ENCODE measurements around the gene PRRT2. TPM values are rescaled to one million over a fixed set of nuclear protein-coding genes. Genes with fewer than 3 reads are reported as not detected.
A peak's percentile ranks its signal among the peaks of the same experiment; 100 is the strongest.
"Not testable (repeated sequence)": the region's sequence is repeated elsewhere in the genome, so short reads cannot be mapped to it uniquely, and the experiment has no call there.

The PRRT2 gene
- polyA plus RNA-seq, 2 of the 4 experiments (the other 2 are of a cell fraction): 0.25 to 0.44 TPM

DNA sequence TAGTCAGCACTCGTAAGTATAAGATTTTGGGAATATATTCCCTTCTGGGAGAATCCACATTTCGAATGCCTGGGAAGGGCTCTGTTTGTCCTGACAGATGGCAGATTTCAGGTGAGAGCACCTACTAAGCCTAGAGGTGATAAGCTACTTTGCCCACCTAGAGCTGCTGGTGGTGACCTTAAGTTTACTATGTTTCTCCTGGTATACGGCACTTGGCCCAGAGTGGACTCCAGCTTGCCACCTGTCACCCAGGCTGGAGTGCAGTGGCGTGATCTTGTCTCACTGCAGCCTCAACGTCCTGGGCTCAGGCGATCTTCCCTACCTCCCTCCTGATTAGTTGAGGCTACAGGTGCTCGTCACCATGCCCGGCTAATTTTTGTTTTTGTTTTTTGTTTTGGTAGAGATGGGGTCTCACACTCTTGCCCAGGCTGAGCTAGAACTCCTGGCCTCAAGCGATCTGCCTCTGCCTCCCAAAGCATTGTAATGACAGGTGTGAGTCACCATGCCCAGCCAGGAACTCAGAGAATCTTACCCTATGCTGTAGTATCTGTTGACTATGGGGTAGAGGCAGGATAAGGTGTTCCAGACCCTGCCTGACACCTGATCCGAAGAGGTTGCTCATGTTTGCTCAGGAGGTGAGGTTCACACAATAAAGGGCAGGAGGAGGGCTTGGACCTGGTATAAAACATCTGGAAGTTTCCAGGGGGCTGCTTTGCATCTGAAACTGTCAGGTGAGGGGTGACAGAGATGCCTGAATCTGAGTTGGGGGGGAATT lies 34.2 kb upstream of the PRRT2 start, which contains the start of gene ZG16:
ZG16 (plus strand) TSS at position 681 of the 775 bp plus-strand sequence. CDS start 1,011 bp downstream, outside the sequence.
- DNase-seq (ENCODE audit: low read depth in 1 of 2, low spot score in 1 of 2) (no peak), FAIRE-seq (no peak), ATAC-seq (no peak)
- TF ChIP-seq, protein P1, sequence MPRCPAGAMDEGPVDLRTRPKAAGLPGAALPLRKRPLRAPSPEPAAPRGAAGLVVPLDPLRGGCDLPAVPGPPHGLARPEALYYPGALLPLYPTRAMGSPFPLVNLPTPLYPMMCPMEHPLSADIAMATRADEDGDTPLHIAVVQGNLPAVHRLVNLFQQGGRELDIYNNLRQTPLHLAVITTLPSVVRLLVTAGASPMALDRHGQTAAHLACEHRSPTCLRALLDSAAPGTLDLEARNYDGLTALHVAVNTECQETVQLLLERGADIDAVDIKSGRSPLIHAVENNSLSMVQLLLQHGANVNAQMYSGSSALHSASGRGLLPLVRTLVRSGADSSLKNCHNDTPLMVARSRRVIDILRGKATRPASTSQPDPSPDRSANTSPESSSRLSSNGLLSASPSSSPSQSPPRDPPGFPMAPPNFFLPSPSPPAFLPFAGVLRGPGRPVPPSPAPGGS (IDR thresholded peaks at IDR 0.05): no peak
- no peak for TF ChIP-seq GATA3 (IDR thresholded peaks at IDR 0.05; ENCODE audit: borderline replicate concordance)
- no peak for TF ChIP-seq BHLHE40 (IDR thresholded peaks at IDR 0.05; ENCODE audit: low read depth, low read length)
- TF ChIP-seq NFE2L2 (conservative IDR thresholded peaks at IDR 0.05; ENCODE audit: low read length): no peak
- TF ChIP-seq NR3C1 (IDR thresholded peaks at IDR 0.05): no peak
- no peak for TF ChIP-seq SMC3 (IDR thresholded peaks at IDR 0.05)
- TF ChIP-seq EP300 (IDR thresholded peaks at IDR 0.05): no peak
- TF ChIP-seq RFX5 (IDR thresholded peaks at IDR 0.05): no peak
- TF ChIP-seq KDM5A (IDR thresholded peaks at IDR 0.05): no peak
- no peak for TF ChIP-seq RNF2 (IDR thresholded peaks at IDR 0.05; ENCODE audit: borderline replicate concordance, low read depth)
- no peak for TF ChIP-seq RARB (CRISPR knock-in tag; IDR thresholded peaks at IDR 0.05)
- TF ChIP-seq ZNF302 (CRISPR knock-in tag; IDR thresholded peaks at IDR 0.05): no peak
- TF ChIP-seq MAFK (IDR thresholded peaks at IDR 0.05; ENCODE audit: partially characterized antibody): no peak
- TF ChIP-seq, protein P2, sequence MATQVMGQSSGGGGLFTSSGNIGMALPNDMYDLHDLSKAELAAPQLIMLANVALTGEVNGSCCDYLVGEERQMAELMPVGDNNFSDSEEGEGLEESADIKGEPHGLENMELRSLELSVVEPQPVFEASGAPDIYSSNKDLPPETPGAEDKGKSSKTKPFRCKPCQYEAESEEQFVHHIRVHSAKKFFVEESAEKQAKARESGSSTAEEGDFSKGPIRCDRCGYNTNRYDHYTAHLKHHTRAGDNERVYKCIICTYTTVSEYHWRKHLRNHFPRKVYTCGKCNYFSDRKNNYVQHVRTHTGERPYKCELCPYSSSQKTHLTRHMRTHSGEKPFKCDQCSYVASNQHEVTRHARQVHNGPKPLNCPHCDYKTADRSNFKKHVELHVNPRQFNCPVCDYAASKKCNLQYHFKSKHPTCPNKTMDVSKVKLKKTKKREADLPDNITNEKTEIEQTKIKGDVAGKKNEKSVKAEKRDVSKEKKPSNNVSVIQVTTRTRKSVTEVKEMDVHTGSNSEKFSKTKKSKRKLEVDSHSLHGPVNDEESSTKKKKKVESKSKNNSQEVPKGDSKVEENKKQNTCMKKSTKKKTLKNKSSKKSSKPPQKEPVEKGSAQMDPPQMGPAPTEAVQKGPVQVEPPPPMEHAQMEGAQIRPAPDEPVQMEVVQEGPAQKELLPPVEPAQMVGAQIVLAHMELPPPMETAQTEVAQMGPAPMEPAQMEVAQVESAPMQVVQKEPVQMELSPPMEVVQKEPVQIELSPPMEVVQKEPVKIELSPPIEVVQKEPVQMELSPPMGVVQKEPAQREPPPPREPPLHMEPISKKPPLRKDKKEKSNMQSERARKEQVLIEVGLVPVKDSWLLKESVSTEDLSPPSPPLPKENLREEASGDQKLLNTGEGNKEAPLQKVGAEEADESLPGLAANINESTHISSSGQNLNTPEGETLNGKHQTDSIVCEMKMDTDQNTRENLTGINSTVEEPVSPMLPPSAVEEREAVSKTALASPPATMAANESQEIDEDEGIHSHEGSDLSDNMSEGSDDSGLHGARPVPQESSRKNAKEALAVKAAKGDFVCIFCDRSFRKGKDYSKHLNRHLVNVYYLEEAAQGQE (IDR thresholded peaks at IDR 0.05): no peak
- Histone ChIP-seq H3K4me3 (no peak within 1 kb of the TSS), H3K9me3 (no peaks in the 10 kb centered on the region), H3K27ac (no peak within 1 kb of the TSS), H3K4me2 (0 out of 3 replicates have a peak within 1 kb of the TSS, but pooled peaks have one; percentile 23), H3K4me1 (peaks cover 10% of the 10 kb centered on the region; the same call in 2 of the 3 replicates)
- CTCF ChIA-PET: interaction anchor here (0.7 to 2.0 kb wide), 4 partner anchors 8 to 77 kb away, joined by 3 to 5 read pairs (median 4); no protein-coding TSS in a partner anchor
- POLR2A ChIA-PET: no interaction called here
- WGBS (ENCODE audit: missing lambda C conversion rate): 74% methylated on average over 9 of the region's 10 CpGs

DNA sequence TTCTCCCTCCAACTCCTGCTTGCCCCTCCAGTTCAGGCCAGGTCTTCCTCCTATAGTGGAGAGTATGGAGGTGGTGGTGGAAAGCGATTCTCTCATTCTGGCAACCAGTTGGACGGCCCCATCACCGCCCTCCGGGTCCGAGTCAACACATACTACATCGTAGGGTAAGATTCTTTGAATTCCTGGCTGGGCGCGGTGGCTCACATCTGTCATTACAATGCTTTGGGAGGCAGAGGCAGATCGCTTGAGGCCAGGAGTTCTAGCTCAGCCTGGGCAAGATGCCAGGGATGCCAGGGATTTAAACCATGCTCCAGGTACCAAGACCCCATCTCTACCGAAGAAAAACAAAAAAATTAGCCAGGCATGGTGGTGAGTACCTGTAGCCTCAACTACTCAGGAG lies 32.5 kb upstream of the PRRT2 start:
- POLR2A ChIA-PET: no interaction called here
- DNase-seq (ENCODE audit: low read depth in 1 of 2, low spot score in 1 of 2) (peak in 1 of 2 experiments; percentile 51), FAIRE-seq (no peak), ATAC-seq (peak; percentile 26 to 60; a peak in 4 of 6 replicates)
- CTCF ChIA-PET: interaction anchor here (2.0 kb wide), 1 partner anchor 69 kb away, joined by 4 read pairs; no protein-coding TSS in a partner anchor
- TF ChIP-seq SREBF2 (IDR thresholded peaks at IDR 0.05) (no peak), ZNF302 (CRISPR knock-in tag; IDR thresholded peaks at IDR 0.05) (no peak), RAD21 (conservative IDR thresholded peaks at IDR 0.05 in 1 of 2, IDR thresholded peaks at IDR 0.05 in 1 of 2) (no peak), MAFK (IDR thresholded peaks at IDR 0.05; ENCODE audit: partially characterized antibody) (no peak), EHF (CRISPR knock-in tag; IDR thresholded peaks at IDR 0.05) (no peak)
- TF ChIP-seq, protein P3, sequence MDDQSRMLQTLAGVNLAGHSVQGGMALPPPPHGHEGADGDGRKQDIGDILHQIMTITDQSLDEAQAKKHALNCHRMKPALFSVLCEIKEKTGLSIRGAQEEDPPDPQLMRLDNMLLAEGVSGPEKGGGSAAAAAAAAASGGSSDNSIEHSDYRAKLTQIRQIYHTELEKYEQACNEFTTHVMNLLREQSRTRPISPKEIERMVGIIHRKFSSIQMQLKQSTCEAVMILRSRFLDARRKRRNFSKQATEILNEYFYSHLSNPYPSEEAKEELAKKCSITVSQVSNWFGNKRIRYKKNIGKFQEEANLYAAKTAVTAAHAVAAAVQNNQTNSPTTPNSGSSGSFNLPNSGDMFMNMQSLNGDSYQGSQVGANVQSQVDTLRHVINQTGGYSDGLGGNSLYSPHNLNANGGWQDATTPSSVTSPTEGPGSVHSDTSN (IDR thresholded peaks at IDR 0.05): no peak
- Histone ChIP-seq H3K4me3 (no peak overlapping the region), H3K9me3 (no peaks in the 10 kb centered on the region), H3K27ac (no peak overlapping the region), H3K4me1 (peaks cover 10% of the 10 kb centered on the region; the same call in 2 of the 3 replicates), H3K4me2 (peak overlapping the region; percentile 23; the same call in 2 of the 3 replicates)
- WGBS (ENCODE audit: missing lambda C conversion rate): 12% methylated on average over 10 of the region's 10 CpGs

DNA sequence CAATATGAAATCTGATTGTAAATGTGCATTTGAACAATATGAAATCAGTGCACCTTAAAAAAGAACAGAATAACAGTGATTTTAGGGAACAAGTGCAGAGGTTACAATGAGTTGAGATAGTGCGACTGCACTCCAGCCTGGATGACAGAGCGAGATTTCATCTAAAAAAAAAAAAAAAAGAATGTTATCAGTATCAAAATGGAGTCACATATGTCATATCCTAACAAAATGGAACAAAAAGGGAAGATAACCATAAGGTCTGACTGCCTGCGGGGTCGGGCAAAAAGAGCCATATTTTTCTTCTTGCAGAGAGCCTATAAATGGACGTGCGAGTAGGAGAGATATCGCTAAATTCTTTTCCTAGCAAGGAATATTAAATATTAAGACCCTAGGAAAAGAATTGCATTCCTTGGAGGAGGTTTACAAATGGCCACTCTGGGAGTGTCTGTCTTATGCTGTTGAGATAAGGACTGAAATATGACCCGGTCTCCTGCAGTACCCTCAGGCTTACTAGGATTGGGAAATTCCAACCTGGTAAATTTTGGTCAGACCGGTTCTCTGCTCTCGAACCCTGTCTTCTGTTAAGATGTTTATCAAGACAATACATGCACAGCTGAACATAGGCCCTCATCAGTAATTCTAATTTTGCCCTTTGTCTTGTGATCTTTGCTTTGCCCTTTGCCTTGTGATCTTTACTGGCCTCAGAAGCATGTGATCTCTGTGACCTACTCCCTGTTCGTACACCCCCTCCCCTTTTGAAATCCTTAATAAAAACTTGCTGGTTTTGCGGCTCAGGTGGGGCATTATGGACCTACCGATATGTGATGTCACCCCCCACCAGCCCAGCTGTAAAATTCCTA lies 28.7 kb upstream of the PRRT2 start:
- CTCF ChIA-PET: interaction anchor here (1.3 kb wide), 1 partner anchor 54 kb away, joined by 3 read pairs; no protein-coding TSS in a partner anchor

More for the DNA sequence above, 28.7 kb upstream of the PRRT2 start:
- DNase-seq (ENCODE audit: low read depth in 1 of 2, low spot score in 1 of 2); H3K9me3 ChIP-seq; H3K4me2 ChIP-seq; H3K4me3 ChIP-seq; FAIRE-seq; POLR2A ChIA-PET; ATAC-seq; H3K27ac ChIP-seq: not testable (repeated sequence)
- peaks cover 10% of the 10 kb centered on the region; the same call in 2 of the 3 replicates for H3K4me1 ChIP-seq
- 70% methylated on average over 13 of the region's 13 CpGs for WGBS (ENCODE audit: missing lambda C conversion rate)
